Mucosa of rectum (tissue), 2 donors: Measurements from ENCODE around the gene MAP3K4.

Experiments used
- H3K27ac ChIP-seq, 2 donors: one replicate each; pipeline ENCODE4 v1.7.0; 2013; ENCODE audit warnings: inconsistent platforms in 2 of 2, low read depth in 2 of 2, low read length in 2 of 2
- H3K27me3 ChIP-seq, 2 donors: one replicate each; pipeline ENCODE4 v1.7.0; 2013; ENCODE audit warnings: low read length in 2 of 2; ENCODE audit not compliant: control insufficient read depth in 2 of 2, insufficient read depth in 2 of 2
- H3K36me3 ChIP-seq, 2 donors: one replicate each; pipeline ENCODE4 v1.7.0; 2013; ENCODE audit warnings: low read length in 2 of 2; ENCODE audit not compliant: control insufficient read depth in 2 of 2, insufficient read depth in 2 of 2
- H3K4me1 ChIP-seq, 2 donors: one replicate each; pipeline ENCODE4 v1.7.0; 2013; ENCODE audit warnings: low read length in 2 of 2, mild to moderate bottlenecking in 1 of 2; ENCODE audit not compliant: control insufficient read depth in 2 of 2, insufficient read depth in 2 of 2
- H3K4me3 ChIP-seq, 2 donors: one replicate each; pipeline ENCODE4 v1.7.0; 2013; ENCODE audit warnings: low read length in 2 of 2
- H3K9ac ChIP-seq, 2 donors: one replicate each; pipeline ENCODE4 v1.7.0; 2013; ENCODE audit warnings: low read length in 2 of 2, low read depth in 1 of 2, mild to moderate bottlenecking in 1 of 2
- H3K9me3 ChIP-seq, 2 donors: one replicate each; pipeline ENCODE4 v1.7.0; 2013; ENCODE audit warnings: low read length in 2 of 2; ENCODE audit not compliant: control insufficient read depth in 2 of 2
- donor health status: healthy.
- donor health status: Normal muscosa, but diverticular disease.

The MAP3K4 gene

GRCh38 chr6:161035182-161035980 lies 43.8 kb downstream of the MAP3K4 start:
- H3K9ac ChIP-seq: no peak overlapping the region
- no peaks in the 10 kb centered on the region for H3K27me3 ChIP-seq
- H3K36me3 ChIP-seq: peaks cover 4 to 18% of the 10 kb centered on the region in 2 donors
- no peaks in the 10 kb centered on the region for H3K9me3 ChIP-seq
- no peak overlapping the region for H3K27ac ChIP-seq
- no peak overlapping the region for H3K4me3 ChIP-seq
- no peaks in the 10 kb centered on the region for H3K4me1 ChIP-seq

- Histone ChIP-seq H3K4me1 (no peaks in the 10 kb centered on the region), H3K27ac (no peak overlapping the region), H3K27me3 (no peaks in the 10 kb centered on the region), H3K9ac (no peak overlapping the region), H3K4me3 (no peak overlapping the region), H3K9me3 (no peaks in the 10 kb centered on the region), H3K36me3 (peaks cover 8 to 21% of the 10 kb centered on the region in 2 donors)
Measured at GRCh38 chr6:161035981-161036263, 44.4 kb downstream of the MAP3K4 start.

- Histone ChIP-seq H3K36me3 (peaks cover 15 to 33% of the 10 kb centered on the region in 2 donors), H3K4me3 (no peak overlapping the region), H3K27me3 (no peaks in the 10 kb centered on the region), H3K4me1 (no peaks in the 10 kb centered on the region), H3K9ac (no peak overlapping the region), H3K9me3 (no peaks in the 10 kb centered on the region), H3K27ac (peak overlapping the region; percentile 6 to 7)
Measured at GRCh38 chr6:161037873-161038228, 46.3 kb downstream of the MAP3K4 start.

GRCh38 chr6:161038229-161039031 lies 46.9 kb downstream of the MAP3K4 start:
- peak overlapping the region; percentile 6 to 7 for H3K27ac ChIP-seq
- no peak overlapping the region for H3K4me3 ChIP-seq
- H3K4me1 ChIP-seq: no peaks in the 10 kb centered on the region
- H3K9ac ChIP-seq: peak overlapping the region in 1 of 2 donors; percentile 3
- no peaks in the 10 kb centered on the region for H3K9me3 ChIP-seq
- H3K36me3 ChIP-seq: peaks cover 17 to 33% of the 10 kb centered on the region in 2 donors
- H3K27me3 ChIP-seq: no peaks in the 10 kb centered on the region

- Histone ChIP-seq H3K36me3 (peaks cover 18 to 29% of the 10 kb centered on the region in 2 donors), H3K4me1 (no peaks in the 10 kb centered on the region), H3K27ac (no peak overlapping the region), H3K9me3 (no peaks in the 10 kb centered on the region), H3K9ac (no peak overlapping the region), H3K4me3 (no peak overlapping the region), H3K27me3 (no peaks in the 10 kb centered on the region)
Measured at GRCh38 chr6:161041274-161041673, 49.7 kb downstream of the MAP3K4 start.

- Histone ChIP-seq H3K27me3 (no peaks in the 10 kb centered on the region), H3K27ac (no peak overlapping the region), H3K4me3 (no peak overlapping the region), H3K4me1 (no peaks in the 10 kb centered on the region), H3K9me3 (no peaks in the 10 kb centered on the region), H3K9ac (no peak overlapping the region), H3K36me3 (peaks cover 19 to 22% of the 10 kb centered on the region in 2 donors)
Measured at GRCh38 chr6:161044335-161044734, 52.8 kb downstream of the MAP3K4 start.

GRCh38 chr6:161048641-161049040 lies 57.1 kb downstream of the MAP3K4 start:
- no peak overlapping the region for H3K4me3 ChIP-seq
- H3K4me1 ChIP-seq: no peaks in the 10 kb centered on the region
- H3K9me3 ChIP-seq: no peaks in the 10 kb centered on the region
- H3K27ac ChIP-seq: no peak overlapping the region
- H3K27me3 ChIP-seq: no peaks in the 10 kb centered on the region
- peaks cover 9 to 12% of the 10 kb centered on the region in 2 donors for H3K36me3 ChIP-seq
- no peak overlapping the region for H3K9ac ChIP-seq

GRCh38 chr6:161050134-161050765 lies 58.7 kb downstream of the MAP3K4 start:
- Histone ChIP-seq H3K4me1 (no peaks in the 10 kb centered on the region), H3K36me3 (peaks cover 5 to 12% of the 10 kb centered on the region in 2 donors), H3K9me3 (no peaks in the 10 kb centered on the region), H3K27me3 (no peaks in the 10 kb centered on the region), H3K4me3 (no peak overlapping the region), H3K27ac (no peak overlapping the region), H3K9ac (no peak overlapping the region)

- H3K4me3 ChIP-seq: no peak overlapping the region
- no peaks in the 10 kb centered on the region for H3K9me3 ChIP-seq
- H3K27me3 ChIP-seq: no peaks in the 10 kb centered on the region
- H3K4me1 ChIP-seq: no peaks in the 10 kb centered on the region
- H3K9ac ChIP-seq: no peak overlapping the region
- H3K27ac ChIP-seq: no peak overlapping the region
- peaks cover 5 to 12% of the 10 kb centered on the region in 2 donors for H3K36me3 ChIP-seq
Measured at GRCh38 chr6:161053103-161053502, 61.5 kb downstream of the MAP3K4 start.

- no peak overlapping the region for H3K27ac ChIP-seq
- H3K4me1 ChIP-seq: no peaks in the 10 kb centered on the region
- H3K27me3 ChIP-seq: no peaks in the 10 kb centered on the region
- no peak overlapping the region for H3K9ac ChIP-seq
- no peak overlapping the region for H3K4me3 ChIP-seq
- no peaks in the 10 kb centered on the region for H3K9me3 ChIP-seq
- no peaks in the 10 kb centered on the region for H3K36me3 ChIP-seq
Measured at GRCh38 chr6:161054876-161055275, 63.3 kb downstream of the MAP3K4 start.
